ENCODE data around the gene FAM20C.
"Not testable (repeated sequence)": the region's sequence is repeated elsewhere in the genome, so short reads cannot be mapped to it uniquely, and the experiment has no call there.

Gene FAM20C

DNA sequence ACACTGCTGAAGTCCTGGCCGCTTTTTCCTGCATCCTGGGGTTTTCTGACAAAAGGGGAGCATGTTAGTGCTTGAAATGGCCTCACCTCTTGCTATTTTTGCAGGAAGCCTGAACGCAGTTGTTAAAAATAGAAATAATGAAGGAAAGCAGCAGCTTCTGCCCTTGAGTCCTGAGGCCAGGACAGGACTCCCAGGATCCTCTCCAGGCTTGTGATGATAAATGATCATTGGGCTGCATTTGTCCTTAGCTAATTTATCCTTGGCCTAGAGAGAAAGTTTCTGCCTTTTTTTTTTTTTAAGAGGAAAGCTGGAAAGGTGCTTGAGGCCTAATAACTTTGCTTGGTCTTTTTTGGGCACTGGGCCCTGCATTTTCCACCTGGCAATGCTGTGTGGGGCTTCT lies 17.7 kb upstream of the FAM20C start:
- no peak for DNase-seq

DNA sequence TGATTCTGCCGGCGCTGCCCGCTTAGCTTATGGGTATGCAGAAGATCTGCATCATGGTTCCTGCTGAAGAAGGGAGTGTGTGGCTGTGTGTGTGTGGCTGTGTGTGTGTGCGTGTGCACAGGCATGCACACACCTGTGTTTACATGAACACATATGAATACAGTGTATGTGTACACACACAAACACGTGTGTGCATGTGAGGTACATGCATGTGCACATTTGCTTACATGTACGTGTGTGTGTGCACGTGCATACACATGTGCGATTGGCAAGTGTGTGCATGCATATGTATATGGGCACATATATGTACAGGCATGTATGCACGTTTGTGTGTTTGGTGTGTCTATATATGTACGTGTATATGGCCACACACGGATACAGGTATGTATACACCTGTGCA lies 16.4 kb upstream of the FAM20C start:
- no peak for DNase-seq

DNA sequence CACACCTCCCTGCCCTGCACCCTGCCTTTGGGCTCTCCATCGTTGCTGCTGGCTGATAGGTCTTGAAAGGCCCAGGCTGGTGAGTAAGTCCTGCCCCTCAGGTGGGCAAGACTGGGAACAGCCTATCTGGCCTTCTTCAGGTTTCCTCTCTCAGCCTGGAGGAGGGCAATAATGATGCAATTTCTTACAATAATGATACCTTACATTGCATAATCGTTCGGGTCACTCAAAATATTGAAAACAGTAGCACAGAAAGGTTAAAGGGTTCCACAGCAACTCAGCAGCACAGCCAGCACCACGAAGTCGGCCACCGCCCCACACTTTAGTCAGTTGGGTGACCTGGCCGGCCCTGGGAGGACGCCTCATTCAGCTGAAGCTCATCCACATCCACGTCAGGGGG lies 16.0 kb upstream of the FAM20C start:
- no peak for DNase-seq

DNA sequence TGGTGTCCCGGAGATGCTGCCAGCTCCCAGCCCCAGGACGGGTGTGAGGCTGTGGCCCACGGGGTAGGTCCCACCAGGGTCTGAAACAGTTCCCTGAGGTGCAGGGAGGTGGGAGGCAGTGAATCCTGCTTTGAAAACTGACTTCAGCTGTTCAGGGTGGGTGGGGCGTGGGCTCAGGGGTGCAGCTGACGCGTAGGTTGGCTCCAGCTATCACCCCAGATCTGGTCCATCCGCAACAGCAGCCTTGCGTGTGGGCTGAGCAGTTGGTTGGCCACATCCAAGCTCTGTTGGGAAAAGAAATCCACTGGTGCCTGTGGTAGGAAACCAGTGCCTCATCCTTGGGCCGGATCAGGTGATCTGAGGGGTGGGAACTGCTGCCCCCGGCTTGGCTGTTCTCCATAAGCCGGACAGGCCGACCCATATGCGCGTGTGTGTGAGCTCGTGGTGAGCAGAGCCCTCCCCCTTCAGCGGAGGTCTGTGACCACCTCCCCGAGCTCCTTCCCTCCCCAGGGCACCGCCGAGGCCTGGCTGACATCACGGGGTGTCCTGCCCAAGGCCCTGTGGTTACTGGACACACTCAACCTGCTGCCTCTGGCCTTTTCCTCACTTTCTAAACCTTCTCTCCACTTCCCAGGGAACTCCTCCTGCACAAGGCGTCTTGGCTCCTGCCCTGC lies 15.4 kb upstream of the FAM20C start:
- DNase-seq, result no peak

DNA sequence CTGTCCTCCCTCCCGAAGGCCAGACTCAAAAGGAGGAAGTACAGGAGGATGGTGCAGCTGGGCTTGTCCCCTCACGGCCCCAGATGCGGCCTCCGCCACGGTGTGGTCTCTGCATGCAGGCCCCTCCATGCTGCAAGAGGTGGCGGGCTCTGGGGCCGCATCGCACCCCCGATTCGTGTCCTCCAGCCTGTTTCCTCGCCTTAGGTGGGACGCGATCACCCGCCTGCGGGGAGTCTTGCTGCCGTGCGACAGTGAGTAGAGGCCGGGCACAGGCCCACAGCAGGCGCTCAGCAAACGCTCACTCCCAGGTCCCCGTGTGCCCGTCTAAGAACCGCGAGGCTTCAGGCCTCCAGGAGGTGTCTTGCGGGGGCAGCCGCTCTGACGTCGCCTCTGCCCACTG lies 13.9 kb upstream of the FAM20C start:
- no peak for DNase-seq

DNA sequence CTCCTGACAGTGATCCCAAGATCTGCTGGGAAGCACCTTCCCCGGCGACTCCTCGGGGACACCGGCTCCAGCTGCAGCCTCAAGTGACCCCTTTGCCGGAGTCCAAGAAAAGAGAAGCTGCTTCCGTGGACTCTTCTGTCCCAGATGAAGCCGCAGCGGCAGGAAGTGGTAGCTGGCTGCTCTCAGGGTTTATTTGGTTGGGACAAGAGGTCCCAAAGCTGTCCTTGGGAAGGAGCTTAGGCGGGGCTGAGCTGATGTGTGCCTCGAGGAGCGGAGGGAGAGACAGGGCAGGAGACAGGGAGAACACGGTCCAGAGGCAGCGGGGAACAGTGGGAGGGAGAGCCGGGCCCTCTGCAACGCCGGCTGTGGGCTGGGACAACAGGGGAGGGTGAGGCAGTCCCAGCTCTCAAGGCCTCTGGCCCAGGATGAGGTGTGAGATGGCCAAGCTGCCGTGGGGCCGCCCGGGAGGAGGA lies 13.1 kb upstream of the FAM20C start:
- DNase-seq, result no peak

DNA sequence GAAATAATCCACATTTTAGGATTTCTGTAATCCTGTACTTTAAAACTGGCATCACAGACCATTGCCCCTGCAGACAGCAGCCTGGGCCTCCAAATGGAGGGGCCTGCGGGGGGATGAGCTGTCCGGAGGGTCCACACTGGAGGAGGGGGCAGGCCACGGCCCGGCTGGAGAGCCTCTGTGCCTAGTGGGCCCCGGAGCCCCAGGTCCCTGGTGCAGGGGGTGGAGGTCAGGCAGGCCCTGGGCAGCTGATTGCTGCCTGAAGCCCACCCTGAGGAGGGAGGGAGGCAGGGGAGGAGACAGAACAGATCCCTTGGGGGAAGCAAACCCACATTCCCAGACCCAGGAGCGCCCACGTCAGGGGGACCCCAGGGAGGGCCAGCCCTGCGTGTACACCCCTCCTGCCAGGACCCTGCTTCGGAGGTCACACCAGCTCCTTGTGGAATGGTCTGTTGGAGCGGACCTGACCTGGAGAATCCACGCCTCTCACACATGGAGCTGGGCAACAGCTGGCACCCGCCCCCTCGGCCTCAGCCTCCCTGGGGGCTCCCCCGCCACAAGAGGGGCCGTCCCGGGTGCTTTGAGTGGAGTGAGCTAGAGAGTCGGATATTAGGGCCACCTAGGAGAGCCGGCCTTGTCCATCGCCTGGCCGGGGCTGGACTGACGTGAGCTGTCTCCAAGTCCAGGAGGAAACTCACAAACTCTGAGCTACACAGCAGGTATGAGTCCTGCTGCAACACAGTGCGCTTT lies 12.2 kb upstream of the FAM20C start:
- DNase-seq, result no peak

DNA sequence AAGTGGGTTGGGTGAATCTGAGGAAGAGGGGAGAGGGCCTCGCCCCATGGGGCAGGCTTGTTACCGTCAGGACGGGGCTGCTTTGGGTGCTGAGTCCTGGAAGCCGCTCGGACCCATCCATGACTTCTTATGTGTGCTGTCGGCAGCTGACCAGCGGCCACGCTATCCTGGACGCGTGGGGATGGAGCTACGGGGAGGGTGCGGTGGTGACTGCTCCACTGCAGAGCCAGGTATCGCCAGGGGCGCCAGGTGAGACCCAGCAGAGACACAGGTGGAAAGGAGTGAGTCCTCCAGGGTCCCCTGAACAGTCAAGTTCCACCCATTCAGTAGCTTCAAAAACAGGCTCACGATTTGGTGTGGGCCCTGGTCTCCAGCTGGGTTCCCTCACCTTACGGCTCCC lies 10.6 kb upstream of the FAM20C start:
- DNase-seq, result no peak

DNA sequence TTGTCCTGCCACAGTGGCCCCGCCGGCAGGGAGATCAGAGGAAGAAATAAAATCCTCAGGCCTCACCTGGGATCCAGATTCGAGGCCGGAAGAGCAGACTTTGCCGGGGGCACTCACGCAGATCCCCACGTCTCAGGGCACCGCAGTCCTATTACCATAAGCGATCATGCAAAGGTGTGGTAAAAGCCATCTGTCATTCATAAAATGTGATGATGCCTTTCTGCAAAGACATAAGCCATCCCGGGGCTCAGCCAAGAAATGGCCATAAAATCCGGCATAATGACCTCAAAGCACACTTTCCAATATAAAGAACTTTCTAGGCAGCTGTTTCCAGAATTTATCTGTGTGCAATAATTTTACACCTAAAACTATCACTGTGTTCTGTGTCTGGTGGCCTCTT lies 9.9 kb upstream of the FAM20C start:
- not testable (repeated sequence) for DNase-seq

DNA sequence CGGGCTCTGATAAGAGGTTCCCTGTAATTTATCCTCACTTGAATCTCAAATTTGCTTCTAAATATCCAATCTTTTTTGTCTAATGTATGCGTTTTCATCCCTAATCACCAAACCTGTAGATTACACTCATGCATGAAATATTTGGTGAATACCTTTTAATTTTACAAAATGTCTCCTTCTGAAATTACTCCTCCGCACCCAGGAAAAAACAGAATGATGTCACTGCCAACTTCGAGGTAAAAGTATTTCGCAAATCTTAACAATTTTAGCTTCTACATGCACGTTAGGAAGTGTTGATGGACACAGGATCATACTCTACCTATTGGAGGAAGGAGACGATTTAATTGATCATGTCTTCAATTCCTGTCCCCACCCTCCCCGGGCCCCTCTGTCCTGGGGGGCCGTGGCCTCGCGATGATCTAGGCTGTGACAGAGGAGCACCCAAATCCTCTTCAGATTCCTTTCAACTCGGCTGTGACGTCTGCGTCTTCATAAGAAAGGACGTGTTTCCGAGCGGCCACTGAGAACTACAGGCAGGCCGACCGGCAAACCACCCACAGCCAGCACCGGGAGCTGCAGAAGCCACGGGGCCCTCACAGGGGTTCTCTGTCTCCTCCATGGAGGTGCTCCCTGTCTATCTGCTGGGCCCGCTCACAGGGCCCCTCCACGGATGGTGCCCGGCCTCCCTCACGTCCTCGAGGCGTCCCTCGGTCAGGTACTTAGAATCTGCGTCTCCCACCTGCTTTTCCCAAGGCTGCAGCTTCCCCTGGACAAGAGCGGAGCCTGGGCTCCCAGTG lies 8.7 kb upstream of the FAM20C start:
- DNase-seq, result no peak

DNA sequence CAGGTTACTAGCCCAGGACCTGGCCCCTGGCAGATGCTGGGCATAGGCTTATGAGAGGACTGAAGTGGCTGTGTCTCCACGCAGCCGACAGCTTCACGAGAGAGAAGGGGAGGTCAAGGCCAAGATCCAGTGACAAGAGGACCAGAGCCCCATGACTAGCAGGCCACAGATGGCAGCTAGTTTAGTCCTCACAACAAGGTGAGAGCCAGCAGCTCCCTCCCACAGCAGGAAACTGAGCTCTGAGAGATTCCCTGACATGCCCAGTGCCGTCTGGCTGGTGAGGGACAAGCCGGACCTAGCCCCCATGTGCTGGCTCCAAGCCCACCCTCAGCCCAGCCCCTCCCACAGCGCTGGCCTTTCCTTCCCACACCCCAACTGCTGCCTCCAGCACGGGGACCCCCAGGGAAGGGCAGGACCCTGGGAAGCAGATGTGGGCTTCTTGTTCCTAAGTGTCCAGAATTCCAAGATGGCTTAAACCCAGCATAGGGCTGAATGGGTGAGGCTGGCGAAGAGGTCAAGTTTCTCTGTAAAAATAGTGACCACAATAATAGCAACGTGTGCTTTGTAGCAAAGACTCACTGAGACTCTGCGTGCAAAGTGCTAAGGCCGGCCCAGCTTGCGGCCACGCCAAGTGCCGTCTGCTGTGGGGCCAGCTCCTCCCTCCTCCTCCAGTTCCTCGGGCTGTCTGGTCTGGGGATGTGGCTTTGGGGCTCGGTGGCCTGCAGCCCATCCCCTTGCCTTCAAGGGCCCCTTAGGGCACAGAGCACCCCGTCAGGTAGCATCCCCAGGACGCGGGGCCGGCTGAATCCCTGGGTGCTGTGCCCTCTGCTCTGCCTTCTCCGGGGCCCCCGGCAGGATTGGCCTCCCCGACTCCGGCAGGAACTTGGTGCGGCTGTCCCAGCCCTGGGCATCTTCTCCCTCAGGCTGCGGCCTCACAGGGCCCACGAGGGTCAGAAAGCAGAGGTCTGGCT lies 7.8 kb upstream of the FAM20C start:
- no peak for DNase-seq

DNA sequence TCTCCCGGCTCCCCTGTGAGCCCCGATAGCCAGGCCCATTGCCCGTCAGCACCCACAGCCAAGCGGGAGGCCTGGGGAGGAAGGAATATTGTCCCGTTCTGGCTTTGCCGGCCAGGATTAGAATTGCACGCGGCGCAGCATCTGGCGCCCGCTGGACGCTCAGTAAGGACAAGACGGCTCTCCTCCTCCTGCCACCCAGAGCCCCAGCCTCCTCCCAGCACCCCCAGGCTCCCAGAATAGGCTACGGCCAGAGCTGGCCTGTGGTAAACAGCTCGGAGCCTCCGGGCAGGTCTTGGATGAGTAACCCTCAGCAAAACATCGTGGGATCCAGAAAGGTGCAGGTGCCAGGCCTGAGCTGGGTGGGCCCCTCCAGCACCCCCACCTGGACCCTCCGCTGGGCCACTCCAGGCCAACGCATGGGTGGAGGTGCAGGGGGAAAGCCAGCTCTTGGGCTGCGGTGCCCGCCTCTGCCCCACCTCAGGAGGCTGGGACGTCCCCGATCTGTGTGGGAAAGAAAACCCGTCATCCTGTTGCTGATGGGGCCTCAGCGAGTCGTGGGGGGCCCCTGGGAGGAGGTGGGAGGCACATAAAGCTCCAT lies 5.8 kb upstream of the FAM20C start:
- DNase-seq, result no peak

DNA sequence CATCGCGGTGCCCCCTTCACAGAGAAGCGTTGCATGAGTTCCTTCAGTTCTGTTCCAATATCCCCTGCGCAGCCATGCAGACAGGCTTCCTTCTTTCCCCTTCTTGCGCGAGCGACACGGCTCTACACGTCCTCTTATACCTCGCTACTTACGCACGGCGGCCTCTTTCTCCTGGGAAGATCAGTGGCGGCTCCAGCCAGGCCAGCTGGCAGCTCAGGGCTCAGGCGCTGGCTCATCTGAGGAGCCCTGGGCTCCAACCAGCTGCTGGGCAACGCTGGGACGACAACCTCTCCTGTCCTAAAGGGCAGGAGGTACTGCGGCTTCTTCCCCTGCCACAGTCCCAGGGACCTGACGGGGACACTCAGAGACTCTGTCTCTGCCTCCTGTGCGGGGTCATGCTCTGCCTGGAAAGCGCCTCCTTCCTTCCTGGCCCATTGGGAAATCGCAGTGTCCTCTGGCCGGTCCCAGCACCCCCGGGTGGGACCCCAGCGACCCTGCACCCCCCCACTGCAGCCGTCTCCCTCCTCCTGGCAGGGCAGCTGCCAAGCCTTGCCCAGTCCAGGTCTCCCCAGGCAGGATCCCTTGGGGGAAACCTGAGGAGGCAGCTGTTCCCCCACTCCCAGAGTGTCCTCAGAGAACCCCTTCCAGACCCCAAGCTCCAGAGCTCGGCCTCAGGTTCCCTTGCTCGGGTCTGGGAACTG lies 5.0 kb upstream of the FAM20C start:
- no peak for DNase-seq

DNA sequence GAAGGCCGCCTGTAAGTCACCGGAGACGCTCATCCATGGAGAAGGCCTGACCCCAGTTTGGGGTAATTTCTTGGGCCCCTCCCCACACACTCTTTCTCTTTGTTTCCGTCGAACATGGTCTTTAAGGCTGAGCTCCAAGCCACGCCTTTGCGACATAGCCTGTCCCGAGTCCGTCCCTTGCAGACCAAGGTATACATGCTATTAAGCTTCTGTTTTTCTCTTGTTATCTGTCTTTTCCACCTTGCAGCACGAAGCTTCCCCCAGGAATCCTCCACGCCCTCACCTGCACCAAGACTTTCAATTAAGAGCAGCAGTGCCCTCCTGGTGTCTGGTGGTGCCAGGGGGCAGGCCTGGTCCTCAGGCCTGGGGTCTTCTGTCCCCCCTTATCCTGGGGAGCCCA lies 4.2 kb upstream of the FAM20C start:
- DNase-seq, result no peak

DNA sequence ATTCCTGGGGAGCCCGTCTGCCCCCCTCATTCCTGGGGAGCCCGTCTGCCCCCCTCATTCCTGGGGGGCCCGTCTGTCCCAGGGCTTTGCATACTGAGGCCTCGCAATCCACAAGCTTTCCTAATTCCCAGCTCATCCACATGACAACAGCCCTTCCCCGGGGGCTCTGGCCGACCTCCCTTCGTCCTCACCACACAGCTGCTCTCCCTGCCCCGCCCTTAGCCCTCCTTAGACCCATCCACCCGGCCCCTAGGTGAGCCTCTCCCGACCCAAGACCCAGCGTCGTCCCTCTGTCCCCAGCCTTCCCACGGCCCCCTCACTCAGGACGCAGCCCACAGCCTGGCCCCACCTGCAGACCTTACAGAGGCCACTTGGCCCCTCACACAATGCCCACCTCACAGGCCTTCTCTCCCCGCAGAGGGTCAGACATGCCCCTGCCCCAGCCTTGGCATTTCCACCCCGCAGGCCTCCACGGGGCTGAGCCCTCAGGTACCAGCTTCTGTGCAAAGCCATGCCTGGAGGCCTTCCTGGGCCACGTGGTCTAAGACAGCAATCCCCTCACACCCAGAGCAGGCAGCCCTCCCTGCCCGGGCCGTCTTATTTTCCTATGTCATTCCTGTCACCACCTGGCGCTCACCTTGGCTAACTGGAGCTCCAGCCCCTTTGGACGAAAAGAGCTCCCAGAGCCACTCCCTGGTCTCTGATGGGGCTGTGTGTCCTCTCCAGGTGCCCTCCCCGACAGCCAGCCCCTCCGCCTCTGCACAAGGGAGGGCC lies 3.5 kb upstream of the FAM20C start:
- DNase-seq, result no peak

DNA sequence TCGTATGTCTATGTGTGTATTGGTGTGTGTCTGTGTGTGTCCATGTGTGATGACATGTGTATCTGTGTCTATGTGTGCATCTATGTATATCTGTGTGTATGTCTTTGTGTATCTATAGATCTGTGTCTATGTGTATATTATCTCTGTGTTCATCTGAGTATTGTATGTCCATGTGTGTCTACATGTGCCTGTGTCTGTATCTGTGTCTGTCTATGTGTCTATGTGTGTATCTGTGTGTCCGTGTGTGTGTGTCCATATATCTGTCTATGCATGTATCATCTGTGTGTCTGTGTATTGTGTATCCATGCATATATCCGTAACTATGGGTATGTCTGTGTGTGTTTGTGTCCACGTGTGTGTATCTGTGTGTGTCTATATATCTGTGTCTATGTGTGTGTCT lies 2.7 kb upstream of the FAM20C start:
- DNase-seq, result no peak

DNA sequence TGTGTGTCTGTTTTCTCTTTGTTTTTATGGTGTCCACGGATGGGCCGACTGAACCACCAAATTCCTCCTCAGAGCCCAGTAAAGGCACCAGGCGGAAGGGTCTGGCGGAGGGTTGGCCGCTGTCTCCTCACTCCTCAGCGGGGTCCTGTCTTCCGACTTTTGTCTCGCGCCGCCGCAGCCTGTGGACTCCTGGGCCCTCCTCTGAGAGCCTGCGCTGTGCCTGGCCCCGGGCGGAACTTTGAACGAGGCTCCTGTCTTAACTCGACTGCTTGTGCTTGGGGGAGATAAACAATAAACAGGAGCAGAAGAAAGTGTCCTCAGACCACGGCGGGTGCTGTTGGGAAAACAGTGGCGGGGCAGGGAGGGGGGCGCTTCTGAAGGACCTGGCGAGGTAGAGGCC lies 2.2 kb upstream of the FAM20C start:
- DNase-seq, result no peak

DNA sequence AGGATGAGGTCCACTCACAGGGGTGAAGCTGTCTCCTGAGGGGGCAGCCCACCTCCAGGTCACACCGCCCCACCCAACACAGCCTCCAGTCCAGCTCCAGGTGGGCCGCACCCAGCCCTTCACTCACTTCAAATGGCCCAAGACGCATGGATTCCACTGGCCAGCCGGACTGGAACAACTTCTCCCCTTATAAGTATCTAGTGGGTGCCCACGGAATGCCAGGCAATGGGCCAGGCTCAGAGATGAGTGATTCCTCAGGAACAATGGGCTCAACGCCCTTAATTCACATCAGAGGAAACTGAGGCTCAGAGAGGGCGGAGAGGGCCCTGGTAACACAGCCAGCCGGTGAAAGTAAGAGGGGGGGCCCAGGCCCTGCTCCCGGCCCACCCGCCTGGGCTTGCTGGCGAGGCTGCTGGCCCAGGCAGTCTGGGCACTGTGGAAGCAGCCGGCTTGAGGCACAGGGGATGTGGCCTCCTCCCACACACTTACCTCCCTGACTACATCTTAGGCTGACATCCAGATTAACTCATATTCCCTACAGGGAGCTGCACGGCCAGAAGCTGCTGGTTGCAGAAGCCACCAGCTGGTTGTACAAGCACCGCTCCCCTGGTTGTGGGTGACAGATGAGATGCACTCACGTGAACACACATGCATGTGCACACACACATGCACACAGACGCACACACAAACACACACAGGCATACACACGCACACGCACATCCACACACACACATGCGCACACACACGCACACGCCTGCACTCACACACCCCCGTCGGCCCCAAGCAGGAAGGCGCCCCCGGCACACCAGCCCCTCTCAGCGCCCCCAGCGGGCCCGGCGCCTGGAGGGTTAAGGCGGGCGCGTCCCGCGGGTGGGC lies 1.0 kb upstream of the FAM20C start:
- DNase-seq, result no peak

DNA sequence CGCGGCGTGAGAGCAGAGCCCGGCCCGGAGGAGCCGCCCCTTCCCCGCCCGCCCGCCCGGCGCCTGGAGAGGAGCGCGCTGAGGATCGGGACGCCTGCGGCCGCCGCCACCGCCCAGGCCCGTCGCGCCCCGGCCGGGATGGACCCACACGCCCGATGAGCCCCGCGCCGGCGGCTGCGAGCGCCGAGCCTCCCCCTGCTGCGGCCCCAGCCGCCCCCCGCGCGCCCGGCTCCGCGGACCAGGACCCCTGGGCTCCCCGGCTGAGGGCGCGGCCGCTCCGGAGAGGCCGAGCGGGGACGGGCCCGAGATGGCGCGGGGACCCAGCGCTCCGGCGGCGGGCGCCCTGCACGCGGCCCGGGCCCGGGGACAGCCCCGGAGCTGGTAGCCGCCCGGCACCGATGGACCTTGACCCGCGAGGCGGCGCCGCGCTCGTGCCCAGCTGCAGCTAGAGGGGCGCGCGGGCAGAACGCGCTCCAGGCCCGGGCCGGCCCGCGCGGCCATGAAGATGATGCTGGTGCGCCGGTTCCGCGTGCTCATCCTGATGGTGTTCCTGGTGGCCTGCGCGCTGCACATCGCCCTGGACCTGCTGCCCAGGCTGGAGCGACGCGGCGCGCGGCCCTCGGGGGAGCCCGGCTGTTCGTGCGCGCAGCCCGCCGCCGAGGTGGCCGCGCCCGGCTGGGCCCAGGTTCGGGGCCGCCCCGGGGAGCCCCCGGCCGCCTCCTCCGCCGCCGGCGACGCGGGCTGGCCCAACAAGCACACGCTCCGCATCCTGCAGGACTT lies 520 bp downstream of the FAM20C start:
- DNase-seq, result no peak

Data from stimulated activated naive CD4-positive, alpha-beta T cell (primary cell).